Endothelial cell of umbilical vein (primary cell): Measurements from ENCODE around the gene ANO6. TPM values are rescaled to one million over a fixed set of nuclear protein-coding genes. Genes with fewer than 3 reads are reported as not detected.

Experiments
- BruUV-seq: library from RNA; stranded (reverse); fragments of 400-500 nt; replicated peaks from 2 replicates; lab custom pipeline; 2021; lab: Mats Ljungman, UMichigan
- CTCF ChIA-PET: fragments of 300-600, 350-600 bp; sonication (Branson Sonifier 250); formaldehyde crosslinking; loops from one replicate; lab custom pipeline; 2021; ENCODE audit warnings: antibody characterized with exemption, inconsistent platforms; lab: Charles Lee
- POLR2A ChIA-PET: fragments of 300-600, 350-600 bp; sonication (Branson Sonifier 250); formaldehyde crosslinking; loops from one replicate; lab custom pipeline; 2021; ENCODE audit warnings: antibody characterized with exemption, inconsistent platforms; lab: Charles Lee
- DNase-seq: peaks from one replicate; pipeline ENCODE4 v3.0.0-alpha.2; 2011; ENCODE audit warnings: low read depth, low spot score
- FAIRE-seq: peaks from 2 replicates; lab custom pipeline; 2011; peaks lifted over from hg19 to GRCh38; lab: Jason Lieb, UNC
- H2AFZ ChIP-seq: 2 replicates; pipeline ENCODE4 v1.6.0; 2012; ENCODE audit warnings: low read depth, low read length, control low read depth, inconsistent platforms
- H3K27ac ChIP-seq: 2 replicates; pipeline ENCODE4 v1.5.1; 2011; ENCODE audit warnings: low read depth, mild to moderate bottlenecking, control low read depth, low read length, moderate library complexity; ENCODE audit not compliant: insufficient read depth
- H3K27me3 ChIP-seq, 2 experiments: 2 replicates each; pipeline versions ENCODE4 v1.6.0 to v1.6.1; 2011; ENCODE audit warnings: low read length in 2 of 2, mixed read lengths in 1 of 2; ENCODE audit not compliant: control insufficient read depth in 2 of 2, insufficient read depth in 2 of 2
- H3K36me3 ChIP-seq, 2 experiments: 2 replicates in 1 of 2; 3 replicates in 1 of 2; pipeline ENCODE4 v1.5.1; 2011; ENCODE audit warnings: low read length in 2 of 2, mild to moderate bottlenecking in 1 of 2, moderate library complexity in 1 of 2; ENCODE audit not compliant: control insufficient read depth in 2 of 2, insufficient read depth in 2 of 2; ENCODE audit errors: extremely low read depth in 1 of 2
- H3K4me1 ChIP-seq: 3 replicates; pipeline ENCODE4 v1.5.1; 2011; ENCODE audit warnings: mild to moderate bottlenecking, low read length; ENCODE audit not compliant: control insufficient read depth, insufficient read depth; ENCODE audit errors: extremely low read depth
- H3K4me2 ChIP-seq: 2 replicates; pipeline ENCODE4 v1.6.1; 2011; ENCODE audit warnings: low read length, control low read depth, mixed read lengths; ENCODE audit not compliant: insufficient read depth
- H3K4me3 ChIP-seq, 3 experiments: fragments of 200-600 bp in 1 of 3; sonication (generic), shearing (Covaris generic) in 1 of 3; replicated peaks in 1 of 3; 2 replicates each; pipeline ENCODE4 v1.5.1; 2011 to 2016; ENCODE audit warnings: control low read depth in 3 of 3, low read length in 3 of 3, mild to moderate bottlenecking in 2 of 3, inconsistent platforms in 1 of 3, low read depth in 1 of 3, moderate library complexity in 1 of 3; ENCODE audit not compliant: insufficient read depth in 1 of 3
- H3K79me2 ChIP-seq: 2 replicates; pipeline ENCODE4 v1.6.0; 2012; ENCODE audit warnings: low read length, inconsistent platforms; ENCODE audit not compliant: control insufficient read depth, insufficient read depth
- H3K9ac ChIP-seq: replicated peaks from 2 replicates; pipeline ENCODE3; 2011; ENCODE audit warnings: low read length, control low read depth; ENCODE audit not compliant: insufficient read depth; ENCODE audit errors: extremely low read depth
- H3K9me1 ChIP-seq: replicated peaks from 3 replicates; pipeline ENCODE4 v1.6.0; 2011; ENCODE audit warnings: mild to moderate bottlenecking, low read length; ENCODE audit not compliant: control insufficient read depth, insufficient read depth; ENCODE audit errors: extremely low read depth
- H3K9me3 ChIP-seq: replicated peaks from 2 replicates; pipeline ENCODE4 v1.5.1; 2012; ENCODE audit warnings: low read length, inconsistent platforms; ENCODE audit not compliant: control insufficient read depth, insufficient read depth
- H4K20me1 ChIP-seq: replicated peaks from 2 replicates; pipeline ENCODE3; 2011; ENCODE audit warnings: mild to moderate bottlenecking, low read length; ENCODE audit not compliant: control insufficient read depth, insufficient read depth; ENCODE audit errors: extremely low read depth
- EZH2 ChIP-seq: IDR thresholded peaks from 2 replicates; pipeline ENCODE4 v1.6.1; 2012; ENCODE audit warnings: borderline replicate concordance, low read depth, mild to moderate bottlenecking, moderate library complexity, low read length, inconsistent platforms; ENCODE audit not compliant: severe bottlenecking
- FOS ChIP-seq: IDR thresholded peaks from 2 replicates; pipeline ENCODE4 v1.6.1; 2011; ENCODE audit warnings: mild to moderate bottlenecking, low read length, moderate library complexity, borderline replicate concordance; ENCODE audit not compliant: insufficient read depth
- GATA2 ChIP-seq: IDR thresholded peaks from 2 replicates; pipeline ENCODE4 v1.7.0; 2011; ENCODE audit warnings: low read depth, mild to moderate bottlenecking, moderate library complexity, mixed read lengths, low read length; ENCODE audit not compliant: insufficient read length, insufficient read depth
- JUN ChIP-seq: IDR thresholded peaks from 2 replicates; pipeline ENCODE4 v1.6.1; 2011; ENCODE audit warnings: borderline replicate concordance, low read depth; ENCODE audit not compliant: insufficient read length, insufficient read depth
- MAX ChIP-seq: IDR thresholded peaks from 2 replicates; pipeline ENCODE4 v1.6.1; 2011; ENCODE audit not compliant: insufficient read depth, insufficient read length
- MYC ChIP-seq: IDR thresholded peaks from one replicate; pipeline ENCODE4 v1.6.1; 2011; ENCODE audit warnings: mild to moderate bottlenecking, low read depth, low read length
- POLR2A ChIP-seq: IDR thresholded peaks from 2 replicates; pipeline ENCODE4 v1.6.1; 2012; ENCODE audit warnings: low read depth, mild to moderate bottlenecking, control low read depth, low read length
- POLR2AphosphoS5 ChIP-seq: IDR thresholded peaks from 2 replicates; pipeline ENCODE4 v1.6.1; 2012; ENCODE audit warnings: low read depth, mild to moderate bottlenecking, control low read depth, low read length, moderate library complexity; ENCODE audit not compliant: insufficient read depth
- dilution Hi-C: fragments of 300-500 bp; cut with MboI; formaldehyde crosslinking; loops from one replicate; pipeline ENCODE4 v1.15.0; 2019; ENCODE audit warnings: low sequenced_read_pairs; ENCODE audit not compliant: extremely low pct_ligation_motif_present
- intact Hi-C: fragments of 100-400 bp; cut with micrococcal nuclease; formaldehyde crosslinking; loops from one replicate; pipeline ENCODE4 v1.10.0; 2022
- polyA plus RNA-seq, 4 experiments: library from polyadenylated mRNA; depleted of rRNA in 3 of 4; stranded (reverse) in 3 of 4; unstranded in 1 of 4; fragments of >200 nt; gene quantifications; 2 replicates each; pipeline versions ENCODE4 v1.2.1 to v1.2.3, GENCODE V29; 2011 to 2012; ENCODE audit warnings: missing spikeins in 1 of 4
- total RNA-seq: library from RNA; stranded (reverse); gene quantifications from 2 replicates; pipeline ENCODE4 v1.2.3, GENCODE V29; 2021
- TF ChIP-seq, protein P1 (sequence below), 2 donors: IDR thresholded peaks; 1 replicate in 1 of 2; 2 replicates in 1 of 2; pipeline ENCODE4 v1.5.1; 2011; ENCODE audit warnings: low read length in 2 of 2, mild to moderate bottlenecking in 2 of 2, moderate library complexity in 2 of 2, control low read depth in 1 of 2, inconsistent platforms in 1 of 2, low read depth in 1 of 2; ENCODE audit not compliant: insufficient read depth in 1 of 2; ENCODE audit errors: extremely low read depth in 1 of 2

ANO6 gene
- total and polyA plus RNA-seq, 2 donors (not counting 3 experiments of a cell fraction or from before 2014, with no cell fraction given): 21.3 to 67.6 TPM

DNA sequence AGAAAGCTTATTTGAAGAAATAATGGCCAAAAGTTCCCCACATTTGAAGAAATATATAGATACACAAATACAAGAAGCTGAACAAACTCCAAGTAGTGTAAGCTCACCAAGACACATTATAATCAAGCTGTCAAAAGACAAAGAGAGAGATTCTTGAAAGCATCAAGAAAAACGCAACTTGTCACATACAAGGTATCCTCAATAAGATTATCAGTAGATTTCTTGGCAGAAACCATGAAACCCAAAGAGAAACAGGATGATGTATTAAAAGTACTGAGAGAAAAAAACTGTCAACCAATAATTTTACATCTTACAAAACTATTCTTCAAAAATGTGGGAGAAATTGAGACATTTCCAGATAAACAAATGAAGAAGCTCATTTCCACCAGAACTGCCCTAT lies 263.0 kb downstream of the ANO6 start:
- no peaks in the 10 kb centered on the region for H3K79me2 ChIP-seq
- no TSS peak for BruUV-seq
- FAIRE-seq (no peak), DNase-seq (no peak)
- no peak overlapping the region for H3K9ac ChIP-seq
- no peak overlapping the region for H2AFZ ChIP-seq
- H3K27me3 ChIP-seq: peaks cover 5 to 20% of the 10 kb centered on the region in 2 experiments
- intact Hi-C loops (no loop called here), dilution Hi-C loops (no loop called here)
- H3K4me3 ChIP-seq: no peak overlapping the region
- no peaks in the 10 kb centered on the region for H3K4me1 ChIP-seq
- no peaks in the 10 kb centered on the region for H3K9me3 ChIP-seq
- no peaks in the 10 kb centered on the region for H3K36me3 ChIP-seq
- H3K4me2 ChIP-seq: no peak overlapping the region
- ChIA-PET CTCF (interaction anchor here (0.6 kb wide), 2 partner anchors 14 to 120 kb away, joined by 3 read pairs; no protein-coding TSS in a partner anchor), POLR2A (no interaction called here)
- H4K20me1 ChIP-seq: no peaks in the 10 kb centered on the region
- H3K9me1 ChIP-seq: no peaks in the 10 kb centered on the region
- H3K27ac ChIP-seq: no peak overlapping the region
- TF ChIP-seq POLR2AphosphoS5: no peak
- TF ChIP-seq MYC: no peak
- no peak for TF ChIP-seq FOS
- TF ChIP-seq POLR2A: no peak
- no peak for TF ChIP-seq JUN

GRCh38 chr12:45481746-45482145 lies 265.9 kb downstream of the ANO6 start:
- FAIRE-seq (no peak), DNase-seq (no peak)
- Histone ChIP-seq H3K9me3 (no peaks in the 10 kb centered on the region), H3K27me3 (peaks cover under 1 to 14% of the 10 kb centered on the region in 2 experiments), H3K4me2 (no peak overlapping the region), H3K79me2 (no peaks in the 10 kb centered on the region), H3K9ac (no peak overlapping the region), H3K27ac (no peak overlapping the region), H3K4me1 (no peaks in the 10 kb centered on the region), H4K20me1 (no peaks in the 10 kb centered on the region), H3K9me1 (no peaks in the 10 kb centered on the region), H3K4me3 (no peak overlapping the region), H3K36me3 (no peaks in the 10 kb centered on the region), H2AFZ (no peak overlapping the region)
- CTCF ChIA-PET: interaction anchor here (0.7 to 1.7 kb wide), 2 partner anchors 62 to 305 kb away, joined by 3 to 4 read pairs; no protein-coding TSS in a partner anchor
- dilution Hi-C loops: no loop called here
- TF ChIP-seq POLR2AphosphoS5 (no peak), EZH2 (no peak), MYC (no peak), JUN (no peak), FOS (no peak), POLR2A (no peak), MAX (no peak), GATA2 (no peak)
- TF ChIP-seq, protein P1, sequence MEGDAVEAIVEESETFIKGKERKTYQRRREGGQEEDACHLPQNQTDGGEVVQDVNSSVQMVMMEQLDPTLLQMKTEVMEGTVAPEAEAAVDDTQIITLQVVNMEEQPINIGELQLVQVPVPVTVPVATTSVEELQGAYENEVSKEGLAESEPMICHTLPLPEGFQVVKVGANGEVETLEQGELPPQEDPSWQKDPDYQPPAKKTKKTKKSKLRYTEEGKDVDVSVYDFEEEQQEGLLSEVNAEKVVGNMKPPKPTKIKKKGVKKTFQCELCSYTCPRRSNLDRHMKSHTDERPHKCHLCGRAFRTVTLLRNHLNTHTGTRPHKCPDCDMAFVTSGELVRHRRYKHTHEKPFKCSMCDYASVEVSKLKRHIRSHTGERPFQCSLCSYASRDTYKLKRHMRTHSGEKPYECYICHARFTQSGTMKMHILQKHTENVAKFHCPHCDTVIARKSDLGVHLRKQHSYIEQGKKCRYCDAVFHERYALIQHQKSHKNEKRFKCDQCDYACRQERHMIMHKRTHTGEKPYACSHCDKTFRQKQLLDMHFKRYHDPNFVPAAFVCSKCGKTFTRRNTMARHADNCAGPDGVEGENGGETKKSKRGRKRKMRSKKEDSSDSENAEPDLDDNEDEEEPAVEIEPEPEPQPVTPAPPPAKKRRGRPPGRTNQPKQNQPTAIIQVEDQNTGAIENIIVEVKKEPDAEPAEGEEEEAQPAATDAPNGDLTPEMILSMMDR (IDR thresholded peaks at IDR 0.05; ENCODE audit: extremely low read depth in 1 of 2, insufficient read depth in 1 of 2, low read depth in 1 of 2, low read length in 2 of 2): no peak
- intact Hi-C loops: no loop called here
- POLR2A ChIA-PET: no interaction called here
- BruUV-seq: no TSS peak
